Vagina (tissue), 2 donors: ENCODE results near the gene NDUFV2.

ENCODE experiments used
- CTCF ChIP-seq, 3 experiments: fragments of 450-650 bp in 2 of 3; fragments of 200-600 bp in 1 of 3; sonication (generic) in 1 of 3; IDR thresholded peaks; one replicate each; pipeline ENCODE4 v1.5.1; 2017 to 2019; ENCODE audit warnings: antibody characterized with exemption in 3 of 3, mild to moderate bottlenecking in 2 of 3, moderate library complexity in 2 of 3
- POLR2A ChIP-seq, 2 donors: fragments of 450-650 bp; IDR thresholded peaks; one replicate each; pipeline ENCODE4 v1.6.1; 2017; ENCODE audit warnings: antibody characterized with exemption in 2 of 2, mild to moderate bottlenecking in 2 of 2, moderate library complexity in 2 of 2
- POLR2AphosphoS5 ChIP-seq, 2 donors: sonication (generic); formaldehyde crosslinking; IDR thresholded peaks; one replicate each; pipeline ENCODE4 v1.9.0; 2017; ENCODE audit warnings: antibody characterized with exemption in 2 of 2, mild to moderate bottlenecking in 2 of 2, low read depth in 1 of 2; ENCODE audit not compliant: insufficient read depth in 1 of 2

GRCh38 chr18:9126337-9126736 lies 23.8 kb downstream of the NDUFV2 start:
- TF ChIP-seq POLR2AphosphoS5 (IDR thresholded peaks at IDR 0.05; ENCODE audit: insufficient read depth in 1 of 2, low read depth in 1 of 2) (no peak), CTCF (IDR thresholded peaks at IDR 0.05) (no peak), POLR2A (IDR thresholded peaks at IDR 0.05) (no peak)
